ENCODE data around the gene ACBD7.

The ACBD7 gene

DNA sequence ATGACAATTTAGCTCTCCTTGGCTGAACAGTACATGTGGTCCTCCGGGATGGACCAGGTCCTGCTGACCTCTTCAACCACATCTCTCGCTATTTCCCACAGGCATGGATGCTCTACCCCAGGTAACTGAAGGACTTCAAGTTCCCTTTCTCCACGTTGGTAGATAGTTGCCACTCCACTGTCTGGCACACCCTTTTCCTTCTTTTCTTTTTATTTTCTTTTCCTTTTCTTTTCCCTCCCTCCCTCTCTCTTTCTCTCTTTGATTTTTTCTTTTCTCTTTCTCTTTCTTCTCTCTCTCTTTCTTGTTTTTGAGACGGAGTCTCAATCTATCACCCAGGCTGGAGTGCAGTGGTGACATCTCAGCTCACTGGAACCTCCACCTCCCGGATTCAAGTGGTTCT, 2.8 kb upstream of the ACBD7 start:
- DNase-seq (ENCODE audit: low spot score): no peak

DNA sequence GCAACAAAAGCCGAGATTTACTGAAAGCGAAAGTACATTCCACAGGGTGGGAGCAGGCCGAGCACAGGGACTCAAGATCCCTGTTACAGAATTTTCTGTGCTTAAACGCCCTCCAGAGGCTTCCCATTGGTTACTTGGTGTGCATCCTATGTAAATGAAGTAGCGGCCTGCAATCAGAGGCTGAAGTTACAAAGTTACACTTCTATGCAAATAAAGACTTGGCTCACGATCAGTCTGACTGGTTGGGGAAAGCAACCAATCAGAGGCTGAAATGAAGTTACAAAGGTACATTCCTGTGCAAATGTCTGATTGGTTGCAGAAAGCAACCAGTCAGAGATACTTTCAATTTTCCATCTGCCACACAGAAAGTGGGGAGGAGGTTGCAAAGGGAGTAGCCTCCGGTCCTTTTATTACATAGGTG, 4.1 kb downstream of the ACBD7 start:
- peak; percentile 80 for DNase-seq (ENCODE audit: low spot score)

DNA sequence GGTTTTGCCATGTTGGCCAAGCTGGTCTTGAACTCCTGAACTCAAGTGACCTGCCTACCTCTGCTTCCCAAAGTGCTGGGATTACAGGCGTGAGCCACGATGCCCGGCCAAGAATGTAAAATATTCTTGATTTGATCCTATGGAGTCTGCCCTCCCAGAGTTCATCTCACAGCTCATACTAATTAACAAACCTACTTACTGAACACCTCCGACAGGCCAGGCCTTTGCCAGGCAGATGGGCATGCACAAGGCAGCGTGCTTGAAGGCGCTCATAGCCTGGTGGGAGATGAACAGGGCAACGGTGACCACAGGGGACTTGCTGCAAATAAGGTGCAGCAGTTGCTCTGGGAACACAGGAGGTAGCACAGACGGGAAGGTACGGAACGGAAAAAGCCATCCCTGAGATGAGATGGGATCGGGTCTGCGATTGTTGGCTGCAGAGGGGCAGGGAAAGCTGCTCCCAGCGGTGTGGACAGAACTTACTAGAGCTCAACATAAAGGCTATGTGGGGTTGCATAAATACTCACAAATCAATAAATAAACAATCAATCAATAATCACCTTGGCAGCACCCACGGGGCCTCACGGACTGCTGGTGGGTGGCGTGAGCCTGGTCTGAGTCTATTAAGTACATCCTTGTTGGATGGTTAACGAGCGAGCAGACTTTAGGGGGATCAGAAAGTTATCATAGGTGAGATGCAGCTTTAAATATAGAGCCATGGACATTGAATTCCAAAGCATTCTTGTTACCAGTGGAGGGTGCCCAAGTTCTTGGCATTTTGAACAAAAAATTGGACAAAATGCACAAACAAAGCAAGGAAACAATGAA, 4.7 kb downstream of the ACBD7 start:
- peak; percentile 14 for DNase-seq (ENCODE audit: low spot score)

DNA sequence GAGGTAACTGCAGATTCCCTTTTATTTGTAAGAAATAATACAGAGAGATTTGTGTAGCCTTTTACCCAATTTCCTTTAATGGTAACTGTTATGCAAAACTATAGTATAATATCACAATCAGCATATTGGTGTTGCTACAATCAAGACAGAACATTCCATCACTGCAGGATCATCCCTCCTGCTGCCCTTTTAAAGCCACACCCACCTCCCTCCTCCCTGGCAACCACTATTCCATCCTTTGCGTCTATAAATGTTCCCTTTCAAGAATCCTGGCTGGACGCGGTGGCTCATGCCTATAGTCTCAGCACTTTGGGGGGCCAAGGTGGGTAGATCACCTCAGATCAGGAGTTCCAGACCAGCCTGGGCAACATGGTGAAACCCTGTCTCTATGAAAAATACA, 13.2 kb downstream of the ACBD7 start:
- DNase-seq (ENCODE audit: low spot score): no peak

DNA sequence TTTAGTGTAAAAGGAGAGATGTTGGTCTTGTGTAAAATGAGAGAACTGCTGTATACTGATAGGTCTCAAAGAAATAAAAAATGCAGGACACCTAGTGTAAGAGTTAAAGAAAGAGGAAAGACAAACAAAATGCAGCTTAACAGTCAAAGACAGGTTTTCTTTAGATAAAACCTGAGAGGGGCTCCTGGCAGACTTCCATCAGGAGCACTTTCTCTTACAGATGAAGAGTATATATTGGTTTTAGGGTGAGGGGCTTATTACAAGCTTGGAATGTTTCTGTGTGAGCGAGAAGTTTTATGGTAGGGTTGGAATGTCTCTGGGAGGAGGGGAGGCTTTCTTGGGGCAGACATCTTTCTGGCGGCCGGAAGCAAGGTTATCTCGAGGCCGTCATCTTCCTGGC, 16.2 kb downstream of the ACBD7 start:
- no peak for DNase-seq (ENCODE audit: low spot score)

DNA sequence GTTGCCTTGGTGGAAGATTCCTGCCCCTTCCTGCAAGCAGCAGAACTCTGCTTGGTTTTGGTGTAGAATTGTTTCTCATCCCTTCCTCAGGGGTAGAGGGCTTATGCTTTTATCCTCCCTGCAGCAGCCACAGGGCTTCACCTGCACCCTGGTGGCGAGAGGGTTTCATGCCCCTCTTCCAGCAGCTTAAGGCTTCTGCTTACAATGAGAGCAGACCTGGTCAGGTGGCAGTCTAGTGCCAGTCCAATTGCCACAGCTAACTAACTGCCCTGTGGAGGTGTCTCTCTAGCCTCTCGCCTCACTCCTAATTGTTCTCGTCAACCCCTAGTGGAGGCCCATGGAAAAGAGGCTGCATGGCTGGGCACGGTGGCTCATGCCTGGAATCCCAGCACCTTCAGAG, 19.3 kb downstream of the ACBD7 start:
- no peak for DNase-seq (ENCODE audit: low spot score)

DNA sequence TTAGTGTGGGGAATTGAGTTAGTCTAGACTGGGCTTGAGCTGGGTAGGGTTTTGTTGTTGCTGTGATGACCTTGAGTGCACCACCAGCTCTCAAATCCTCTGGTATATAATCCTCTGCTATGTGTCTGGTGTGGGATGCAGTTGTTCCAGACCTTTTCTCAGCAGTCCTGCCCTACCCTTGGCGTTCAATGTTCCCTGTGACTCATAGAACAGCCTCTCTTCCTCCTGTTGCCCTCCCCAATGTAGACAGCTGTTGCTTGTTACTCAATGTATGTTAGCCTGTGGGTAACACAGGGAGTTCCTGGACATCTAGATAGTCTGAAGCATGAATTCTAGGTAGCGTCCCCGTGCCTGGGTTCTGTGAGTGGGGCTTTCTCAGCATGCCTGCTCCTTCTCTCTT, 19.8 kb downstream of the ACBD7 start:
- DNase-seq (ENCODE audit: low spot score): no peak

DNA sequence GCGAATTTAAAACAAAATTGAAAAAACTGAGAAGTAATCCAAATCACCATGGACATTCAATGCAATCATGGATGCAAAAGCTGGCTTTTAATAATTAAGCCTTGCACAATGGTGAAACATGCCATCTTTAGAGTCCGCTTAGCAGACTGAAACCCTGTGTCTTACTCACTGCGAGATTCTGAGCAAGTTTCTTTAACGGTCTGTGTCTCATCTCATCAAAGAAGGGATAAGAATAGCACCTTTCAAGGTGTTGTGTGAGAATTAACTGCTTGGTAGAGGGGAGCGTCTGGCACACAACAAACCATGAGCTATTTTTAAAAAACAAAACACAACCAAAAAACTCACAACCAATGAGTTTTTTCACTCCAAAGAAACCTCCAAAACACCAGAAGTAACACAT, 21.4 kb downstream of the ACBD7 start:
- DNase-seq (ENCODE audit: low spot score): no peak

DNA sequence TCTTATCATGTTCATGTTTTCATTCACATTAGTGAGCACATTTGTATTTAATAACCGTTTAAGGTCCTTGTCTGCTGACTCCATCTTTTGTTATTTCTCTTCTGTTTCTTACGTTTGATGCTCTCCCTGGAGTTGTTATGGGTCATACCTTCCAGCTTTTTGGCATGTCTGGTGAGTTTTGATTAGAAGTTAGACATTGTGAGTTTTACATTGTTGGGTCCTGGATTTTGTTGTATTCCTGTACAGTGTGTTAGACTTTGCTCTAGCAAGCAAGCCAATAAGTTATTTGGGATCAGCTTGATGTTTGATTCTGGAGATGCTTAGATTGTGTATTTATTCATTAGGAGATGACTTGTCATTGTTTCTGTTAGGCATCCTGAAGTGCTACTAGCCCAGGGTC, 27.9 kb downstream of the ACBD7 start:
- no peak for DNase-seq (ENCODE audit: low spot score)

DNA sequence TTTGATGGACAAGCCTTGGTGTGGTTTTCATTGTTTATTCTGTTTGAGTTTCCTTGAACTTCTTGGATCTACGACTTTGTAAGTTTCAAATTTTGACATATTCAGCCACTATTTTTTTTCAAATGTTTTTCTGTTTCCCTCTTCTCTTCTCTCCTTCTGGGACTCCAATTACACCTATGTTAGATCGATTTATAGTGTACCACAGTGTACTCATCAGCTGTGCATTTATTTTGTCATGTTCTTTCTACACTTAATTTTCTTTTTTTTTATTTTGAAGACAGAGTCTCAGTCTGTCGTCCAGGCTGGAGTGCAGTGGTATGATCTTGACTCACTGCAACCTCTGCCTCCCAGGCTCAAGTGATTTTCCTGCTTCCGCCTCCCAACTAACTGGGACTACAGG, 28.7 kb downstream of the ACBD7 start:
- DNase-seq (ENCODE audit: low spot score): no peak

DNA sequence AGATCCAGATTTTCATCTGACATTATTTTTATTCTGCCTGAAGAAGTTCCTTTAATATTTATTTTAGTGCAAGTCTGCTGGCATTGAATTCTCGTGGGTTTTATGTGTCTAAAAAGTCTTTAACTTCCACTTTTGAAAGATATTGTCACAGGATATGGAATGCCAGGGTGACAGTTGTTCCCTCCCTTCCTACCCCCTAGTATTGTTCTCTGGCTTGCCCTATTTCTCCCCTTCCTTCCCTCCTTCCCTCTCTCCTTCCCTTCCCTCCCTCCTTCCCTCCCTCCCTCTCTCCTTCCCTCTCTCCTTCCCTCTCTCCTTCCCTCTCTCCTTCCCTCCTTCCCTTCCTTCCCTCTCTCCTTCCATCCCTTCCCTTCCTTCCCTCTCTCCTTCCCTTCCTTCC, 29.9 kb downstream of the ACBD7 start:
- no peak for DNase-seq (ENCODE audit: low spot score)

DNA sequence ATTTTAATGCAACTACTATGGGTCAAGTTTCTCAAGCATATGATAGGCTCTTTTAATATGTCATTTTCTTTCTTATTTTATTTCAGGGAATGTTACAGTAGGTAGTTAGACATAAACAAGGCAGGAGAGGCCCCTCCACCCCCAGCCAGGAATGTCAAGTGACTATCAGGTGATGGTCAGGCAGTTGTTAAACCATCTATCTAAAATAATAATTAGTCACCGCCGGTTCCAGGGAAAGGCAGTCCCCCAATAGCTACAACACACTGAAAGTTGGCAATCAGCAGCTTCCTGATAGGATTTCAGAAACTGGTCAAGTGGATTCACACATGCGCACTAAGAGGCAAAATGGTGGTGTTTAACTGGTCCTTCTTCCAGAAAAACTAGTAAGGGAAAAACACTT, 35.5 kb downstream of the ACBD7 start:
- no peak for DNase-seq (ENCODE audit: low spot score)

DNA sequence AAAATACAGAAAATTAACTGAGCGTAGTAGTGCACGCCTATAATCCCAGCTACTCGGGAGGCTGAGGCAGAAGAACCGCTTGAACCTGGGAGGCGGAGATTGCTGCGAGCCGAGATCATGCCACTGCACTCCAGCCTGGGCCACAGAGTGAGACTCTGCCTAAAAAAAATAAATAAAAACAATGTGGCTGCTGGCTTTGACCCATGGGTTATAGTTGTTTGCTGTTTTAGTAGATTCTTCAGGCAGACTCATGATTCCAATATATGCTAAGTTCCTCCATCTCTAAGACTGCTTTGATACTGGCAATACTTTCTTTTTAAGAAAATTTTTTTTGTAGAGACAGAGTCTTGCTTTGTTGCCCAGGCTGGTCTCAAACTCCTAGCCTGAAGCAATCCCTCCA, 36.5 kb downstream of the ACBD7 start:
- no peak for DNase-seq (ENCODE audit: low spot score)

DNA sequence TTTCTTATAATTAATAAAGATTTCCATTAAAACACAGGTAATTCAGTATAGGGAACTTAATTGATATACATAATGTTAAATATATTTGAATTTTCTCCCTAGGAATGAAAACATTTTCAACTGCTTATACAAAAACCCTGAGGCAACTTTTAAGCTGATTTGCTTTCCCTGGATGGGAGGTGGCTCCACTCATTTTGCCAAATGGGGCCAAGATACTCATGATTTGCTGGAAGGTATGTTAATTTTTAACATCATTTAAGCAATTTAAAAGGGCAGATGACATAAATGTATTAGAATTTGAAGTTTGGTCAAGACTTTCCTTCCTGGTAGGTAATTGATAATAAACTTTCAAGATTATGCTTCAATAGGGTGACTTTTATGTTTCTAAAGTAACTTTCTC, 39.0 kb downstream of the ACBD7 start:
- DNase-seq (ENCODE audit: low spot score): no peak

DNA sequence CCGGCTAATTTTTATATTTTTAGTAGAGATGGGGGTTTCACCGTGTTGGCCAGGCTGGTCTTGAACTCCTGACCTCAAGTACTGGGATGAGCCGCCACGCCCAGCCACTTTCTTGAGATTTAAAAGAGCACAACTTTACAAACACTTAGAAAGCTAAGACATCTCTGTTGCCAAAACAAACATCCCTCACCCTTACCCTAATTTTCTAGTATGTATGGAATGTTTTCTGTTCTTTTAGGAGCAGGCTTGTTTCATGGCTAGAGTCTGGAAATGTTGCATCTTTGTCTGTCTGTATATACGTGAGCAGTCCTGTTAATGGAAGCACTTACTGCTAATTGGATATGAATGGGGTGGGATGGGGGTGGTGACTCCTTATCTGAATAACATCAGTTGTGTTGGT, 42.0 kb downstream of the ACBD7 start:
- DNase-seq (ENCODE audit: low spot score): peak; percentile 63

DNA sequence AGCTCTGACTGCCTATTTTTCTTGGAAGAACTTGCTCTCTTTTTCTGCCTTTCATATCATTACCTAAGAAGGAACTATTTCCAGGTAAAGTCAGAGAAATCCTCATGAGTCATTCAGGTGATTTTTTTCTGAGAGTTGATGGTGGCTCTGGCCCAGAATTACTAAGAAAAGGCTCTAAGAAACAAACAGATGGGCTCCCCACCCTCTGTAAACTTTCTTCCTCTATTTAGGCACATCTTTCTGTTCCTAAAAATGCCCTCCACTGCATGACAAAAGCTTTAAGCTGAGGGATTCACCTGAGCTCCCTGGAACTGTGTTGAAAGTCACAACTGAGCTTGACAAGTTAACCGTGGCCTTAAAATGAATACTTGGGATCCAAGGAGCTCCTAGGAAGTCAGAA, 43.2 kb downstream of the ACBD7 start:
- DNase-seq (ENCODE audit: low spot score): no peak

DNA sequence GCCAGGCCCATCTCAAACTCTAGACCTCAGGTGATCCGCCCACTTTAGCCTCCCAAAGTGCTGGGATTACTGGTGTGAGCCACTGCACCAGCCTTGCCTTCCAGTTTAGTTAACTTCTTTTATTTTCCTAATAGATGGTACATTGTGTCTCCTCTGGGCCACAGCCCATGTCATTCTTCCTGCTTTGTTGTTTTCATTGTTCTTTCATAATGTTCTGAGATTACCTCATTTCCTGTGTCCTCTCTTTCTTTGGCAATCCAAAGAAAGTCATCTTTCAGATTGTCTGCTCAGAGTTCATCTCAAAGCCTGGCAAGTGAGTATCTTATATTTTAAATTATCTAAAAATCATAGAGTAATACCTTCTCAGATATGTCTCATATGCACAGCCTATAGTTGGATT, 44.9 kb downstream of the ACBD7 start, which contains the start of gene OLAH:
OLAH (plus strand) TSS at position 270 of the 400 bp plus-strand sequence. CDS start 3,346 bp downstream, outside the sequence.
- no peak for DNase-seq (ENCODE audit: low spot score)

DNA sequence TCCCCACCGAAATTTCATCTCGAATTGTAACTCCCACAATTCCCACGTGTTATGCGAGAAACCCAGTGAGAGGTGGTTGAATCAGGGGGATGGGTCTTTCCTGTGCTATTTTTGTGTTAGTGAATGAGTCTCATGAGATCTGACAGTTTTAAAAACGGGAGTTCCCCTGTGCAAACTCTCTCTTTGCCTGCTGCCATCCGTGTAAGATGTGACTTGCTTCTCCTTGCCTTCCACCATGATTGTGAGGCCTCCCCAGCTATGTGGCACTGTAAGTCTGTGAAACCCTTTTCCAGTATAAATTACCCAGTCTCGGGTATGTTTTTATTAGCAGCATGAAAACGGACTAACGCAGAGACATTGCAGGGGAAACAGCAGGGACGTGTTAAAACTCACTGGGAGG, 50.2 kb downstream of the ACBD7 start:
- no peak for DNase-seq (ENCODE audit: low spot score)

DNA sequence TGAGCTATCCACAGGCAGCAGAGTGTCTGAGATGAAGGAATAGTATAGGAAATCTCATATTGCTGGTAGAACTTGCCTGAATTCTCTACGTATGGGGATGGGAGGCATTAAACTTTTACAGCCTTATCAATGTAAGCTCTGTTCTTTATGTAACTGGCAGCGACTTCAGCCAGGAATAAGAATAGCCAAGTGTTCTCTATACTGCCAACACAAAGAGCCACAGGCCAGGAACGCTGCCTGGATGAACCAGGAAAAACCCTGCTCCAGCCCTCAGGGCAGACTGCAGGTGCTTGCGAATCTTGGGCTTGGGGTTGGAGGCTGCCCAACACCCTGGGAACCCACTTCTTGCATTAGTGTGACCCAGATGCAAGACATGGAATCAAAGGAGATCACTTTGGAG, 50.9 kb downstream of the ACBD7 start:
- DNase-seq (ENCODE audit: low spot score): no peak

DNA sequence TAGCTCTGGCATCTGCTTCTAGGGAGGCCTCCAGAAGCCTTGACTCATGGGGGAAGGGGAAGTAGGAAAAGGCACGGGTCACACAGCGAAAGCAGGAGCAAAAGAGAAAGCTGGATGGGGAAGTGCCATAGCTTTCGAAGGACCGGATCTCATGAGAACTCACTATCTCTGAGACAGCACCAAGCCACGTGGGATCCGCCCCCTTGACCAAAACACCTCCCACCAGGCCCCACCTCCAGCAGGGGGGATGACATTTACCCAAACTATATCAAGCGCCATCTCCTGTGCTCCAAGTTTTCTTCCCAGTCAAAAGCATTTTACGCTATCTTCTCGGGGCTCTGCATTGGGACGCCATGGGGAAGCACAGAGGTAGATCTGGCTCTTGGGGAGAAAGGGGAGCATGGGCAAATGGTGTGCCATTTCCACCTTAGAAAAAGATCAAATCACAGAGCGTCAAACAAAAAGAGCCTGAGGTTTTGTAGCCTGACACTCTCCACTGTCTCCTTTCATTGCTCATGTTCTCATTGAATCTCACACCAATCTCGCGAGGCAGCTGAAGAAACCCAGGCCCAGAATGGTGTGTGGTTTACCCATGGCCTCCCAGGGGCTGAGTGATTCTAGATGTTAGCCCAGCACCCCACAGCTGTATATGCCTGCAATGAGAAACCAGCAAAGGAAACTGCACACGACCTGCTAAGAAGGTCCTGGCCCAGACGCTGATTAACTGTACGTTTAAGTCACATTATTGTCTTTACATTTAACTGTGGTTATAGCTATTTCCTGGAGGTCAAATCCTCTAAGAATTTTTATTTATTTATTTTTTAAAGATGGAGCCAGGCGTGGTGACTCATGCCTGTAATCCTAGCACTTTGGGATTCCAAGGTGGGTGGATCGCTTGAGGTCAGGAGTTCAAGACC, 52.9 kb downstream of the ACBD7 start:
- peak; percentile 65 for DNase-seq (ENCODE audit: low spot score)

DNA sequence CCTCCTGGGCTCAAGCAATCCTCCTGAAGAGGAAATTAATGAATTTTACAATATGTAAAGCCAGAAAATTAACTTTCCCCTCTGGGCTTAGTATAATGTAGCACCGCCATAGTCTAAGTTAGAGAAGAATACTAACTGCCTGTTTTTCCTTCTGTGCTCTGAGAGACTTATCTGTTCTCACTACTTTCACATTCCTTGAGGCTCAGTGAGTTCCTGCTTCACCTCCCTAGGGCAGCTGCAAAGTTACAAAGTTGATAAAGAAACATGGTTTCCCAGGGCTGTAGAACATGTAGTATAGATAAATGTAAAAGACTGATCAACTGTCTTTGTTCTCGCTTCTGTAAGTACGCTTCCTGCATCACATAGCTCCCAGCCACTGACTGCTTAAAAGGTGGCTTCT, 60.8 kb downstream of the ACBD7 start:
- DNase-seq (ENCODE audit: low spot score): no peak

Data from hepatic stellate cell (primary cell).